K562 (cell line): ENCODE measurements around the gene GMPR. TPM values are rescaled to one million over a fixed set of nuclear protein-coding genes. Genes with fewer than 3 reads are reported as not detected.

ENCODE experiments used
- ARID1B ChIP-seq: fragments of 450-650 bp; IDR thresholded peaks from 2 replicates; pipeline ENCODE4 v1.6.1; 2016; ENCODE audit warnings: antibody characterized with exemption, mild to moderate bottlenecking, inconsistent platforms
- ATF3 ChIP-seq, 2 experiments: fragments of 450-650 bp in 1 of 2; sonication (generic) in 1 of 2; formaldehyde crosslinking in 1 of 2; IDR thresholded peaks in 1 of 2; conservative IDR thresholded peaks in 1 of 2; 2 replicates each; pipeline versions ENCODE4 v1.6.1 to v1.8.1; 2016 to 2023; ENCODE audit warnings: mild to moderate bottlenecking in 2 of 2, moderate library complexity in 2 of 2, inconsistent platforms in 1 of 2, missing genetic modification reagents in 1 of 2
- ATF4 ChIP-seq: fragments of 450-650 bp; formaldehyde crosslinking; IDR thresholded peaks from 2 replicates; pipeline ENCODE4 v1.4.0; 2022; ENCODE audit warnings: mild to moderate bottlenecking, moderate library complexity
- DPF2 ChIP-seq: fragments of 450-650 bp; IDR thresholded peaks from 2 replicates; pipeline ENCODE4 v1.6.1; 2016
- EHMT2 ChIP-seq: fragments of 450-650 bp; IDR thresholded peaks from 2 replicates; pipeline ENCODE4 v1.6.1; 2018; ENCODE audit warnings: antibody characterized with exemption
- EP300 ChIP-seq: IDR thresholded peaks from 2 replicates; pipeline ENCODE4 v1.6.1; 2012; ENCODE audit warnings: low read length, improper control_type of control experiment
- ESRRA ChIP-seq: fragments of 450-650 bp; IDR thresholded peaks from 2 replicates; pipeline ENCODE4 v1.6.1; 2014; ENCODE audit warnings: low read depth, mild to moderate bottlenecking, moderate library complexity, borderline replicate concordance
- ETV1 ChIP-seq: fragments of 450-650 bp; conservative IDR thresholded peaks from 2 replicates; pipeline ENCODE4 v1.6.1; 2016; ENCODE audit warnings: missing genetic modification characterization, control low read depth, low read depth, missing compliant biosample characterization
- FOXJ2 ChIP-seq: fragments of 200-800 bp; sonication (Bioruptor generic); IDR thresholded peaks from 2 replicates; pipeline ENCODE4 v1.6.1; 2016; ENCODE audit warnings: missing genetic modification characterization, missing compliant biosample characterization
- GABPA ChIP-seq: fragments of 200-800 bp; sonication (Bioruptor generic); conservative IDR thresholded peaks from 2 replicates; pipeline ENCODE4 v1.6.1; 2016; ENCODE audit warnings: low read depth, missing genetic modification characterization, missing compliant biosample characterization
- GATA2 ChIP-seq: sonication (generic); formaldehyde crosslinking; IDR thresholded peaks from 2 replicates; pipeline ENCODE4 v1.4.0; 2020; ENCODE audit warnings: mild to moderate bottlenecking, missing genetic modification reagents
- ILK ChIP-seq: fragments of 450-650 bp; IDR thresholded peaks from 2 replicates; pipeline ENCODE4 v1.6.1; 2016; ENCODE audit warnings: missing genetic modification characterization, low read depth, mild to moderate bottlenecking, missing compliant biosample characterization, moderate library complexity, borderline replicate concordance
- L3MBTL2 ChIP-seq: fragments of 450-650 bp; IDR thresholded peaks from 2 replicates; pipeline ENCODE4 v1.6.1; 2016; ENCODE audit warnings: mild to moderate bottlenecking, moderate library complexity
- MBD2 ChIP-seq: sonication (generic); IDR thresholded peaks from 2 replicates; pipeline ENCODE4 v1.6.1; 2016; ENCODE audit warnings: low read depth, borderline replicate concordance
- NFIC ChIP-seq: fragments of 450-650 bp; IDR thresholded peaks from 2 replicates; pipeline ENCODE4 v1.6.1; 2017; ENCODE audit warnings: mild to moderate bottlenecking, inconsistent platforms
- NR1H2 ChIP-seq: sonication (generic); formaldehyde crosslinking; IDR thresholded peaks from 2 replicates; pipeline ENCODE4 v1.4.0; 2020; ENCODE audit warnings: mild to moderate bottlenecking, missing genetic modification reagents
- PKNOX1 ChIP-seq: fragments of 450-650 bp; IDR thresholded peaks from 2 replicates; pipeline ENCODE4 v1.6.1; 2016
- POLR2H ChIP-seq: IDR thresholded peaks from 2 replicates; pipeline ENCODE4 v1.6.1; 2016; ENCODE audit warnings: missing genetic modification characterization, low read depth, mild to moderate bottlenecking, control low read depth, missing compliant biosample characterization, moderate library complexity
- RBFOX2 ChIP-seq: fragments of 200-400 bp; formaldehyde crosslinking; IDR thresholded peaks from 2 replicates; pipeline ENCODE4 v1.6.1; 2017; ENCODE audit warnings: low read depth, mild to moderate bottlenecking, low read length, moderate library complexity
- RBM15 ChIP-seq: fragments of 200-400 bp; formaldehyde crosslinking; IDR thresholded peaks from 2 replicates; pipeline ENCODE4 v1.6.1; 2018; ENCODE audit warnings: mild to moderate bottlenecking, low read length, moderate library complexity; ENCODE audit not compliant: insufficient read depth
- SMAD4 ChIP-seq: fragments of 250-450 bp; sonication (Bioruptor Pico); conservative IDR thresholded peaks from 2 replicates; pipeline ENCODE4 v1.8.0; 2021; ENCODE audit warnings: inconsistent platforms, mild to moderate bottlenecking, moderate library complexity
- TRIM24 ChIP-seq, 2 experiments: fragments of 450-650 bp; IDR thresholded peaks; 2 replicates each; pipeline ENCODE4 v1.6.1; 2016
- ZFX ChIP-seq: sonication (generic); formaldehyde crosslinking; IDR thresholded peaks from 2 replicates; pipeline ENCODE4 v1.8.0; 2022; ENCODE audit warnings: mild to moderate bottlenecking, missing genetic modification reagents, moderate library complexity
- ZNF133 ChIP-seq: fragments of 250-450 bp; sonication (Bioruptor Pico); IDR thresholded peaks from 2 replicates; pipeline ENCODE4 v1.4.0; 2020; ENCODE audit warnings: mild to moderate bottlenecking
- ZNF197 ChIP-seq: fragments of 200-800 bp; sonication (Bioruptor generic); IDR thresholded peaks from 2 replicates; pipeline ENCODE4 v1.6.1; 2016; ENCODE audit warnings: low read depth, missing genetic modification characterization, missing compliant biosample characterization
- ZNF311 ChIP-seq: fragments of 250-450 bp; sonication (Bioruptor Pico); IDR thresholded peaks from 2 replicates; pipeline ENCODE4 v1.4.0; 2020; ENCODE audit warnings: mild to moderate bottlenecking, moderate library complexity
- ZNF589 ChIP-seq: fragments of 200-800 bp; sonication (Bioruptor generic); IDR thresholded peaks from 2 replicates; pipeline ENCODE4 v1.6.1; 2016; ENCODE audit warnings: low read depth, missing genetic modification characterization, missing compliant biosample characterization
- ZNF830 ChIP-seq: fragments of 250-450 bp; sonication (Bioruptor Pico); IDR thresholded peaks from 2 replicates; pipeline ENCODE4 v1.5.0; 2021; ENCODE audit warnings: mild to moderate bottlenecking
- polyA plus RNA-seq, 8 experiments: library from polyadenylated mRNA; depleted of rRNA in 4 of 8; stranded (reverse) in 5 of 8; unstranded in 3 of 8; fragments of >200 nt; fragmentation: Nextera tagmentation in 2 of 8; fragmentation: Illumina TruSeq in 1 of 8; extraction: Ambion mirVana in 2 of 8; extraction: Trizol in 1 of 8; gene quantifications; 2 replicates each; pipeline versions ENCODE4 v1.2.1 to v1.2.3, GENCODE V29; 2011 to 2014; ENCODE audit warnings: inconsistent platforms in 1 of 8, missing spikeins in 1 of 8
- total RNA-seq, 7 experiments: library from RNA; depleted of rRNA in 6 of 7; stranded (reverse); fragments of >200 nt in 6 of 7; fragmentation: Illumina TruSeq in 2 of 7; extraction: Trizol in 2 of 7; gene quantifications; 2 replicates each; pipeline versions ENCODE4 v1.2.1 to v1.2.3, GENCODE V29; 2011 to 2021; ENCODE audit warnings: low replicate concordance in 1 of 7

Gene GMPR
- total and polyA plus RNA-seq, 9 of the 15 experiments (the other 6 are each of a cell fraction or from before 2014, with no cell fraction given): 34.6 to 83.7 (median 49.8) TPM

DNA sequence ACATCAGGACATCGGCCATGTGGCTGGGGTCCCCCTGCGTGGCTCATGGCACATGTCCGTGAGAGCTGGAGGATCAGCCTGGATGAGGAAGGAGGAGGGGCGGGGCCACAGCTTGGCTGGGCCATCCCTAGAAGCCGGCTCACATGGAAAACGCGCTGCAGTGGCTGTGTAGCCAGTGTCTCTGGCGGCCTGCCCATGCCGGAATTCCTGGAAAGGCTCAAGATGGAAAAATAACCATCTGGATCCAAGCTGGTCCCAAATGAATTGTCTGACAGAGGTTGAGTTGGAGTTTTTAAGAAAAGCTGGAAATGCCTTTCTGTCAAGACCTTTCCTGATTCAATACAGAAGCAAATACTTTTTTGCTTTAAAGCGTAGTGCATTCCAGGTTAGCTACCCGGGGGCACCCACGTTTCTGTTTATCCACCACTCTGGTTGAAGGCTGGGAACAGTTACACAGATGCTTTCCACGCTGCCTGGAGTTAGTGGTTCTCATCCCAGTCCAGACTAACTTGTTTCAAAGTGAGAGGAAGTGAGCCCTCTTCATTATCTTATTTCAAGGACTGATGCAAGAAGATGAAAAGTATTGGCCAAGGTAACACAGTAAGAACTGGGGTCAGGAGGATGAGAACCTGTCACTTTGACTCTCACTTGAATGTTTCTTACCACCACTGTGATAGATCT is 99.0 kb downstream of the GMPR start (continued):
- TF ChIP-seq ATF4 (CRISPR knock-in tag): peak; percentile 84
- TF ChIP-seq EP300: peak; percentile 75; the same call in 1 of the 2 replicates
- peak; percentile 72; the same call in 1 of the 2 replicates for TF ChIP-seq ATF3 (IDR thresholded peaks at IDR 0.05)
- TF ChIP-seq ATF3 (CRISPR knock-in tag; conservative IDR thresholded peaks at IDR 0.05): no peak
- peak; percentile 6; the same call in 1 of the 2 replicates for TF ChIP-seq PKNOX1
- TF ChIP-seq ARID1B: 0 out of 2 replicates have a peak, but pooled peaks have one; percentile 13
- peak; percentile 71 for TF ChIP-seq ESRRA
- TF ChIP-seq ZNF830 (CRISPR knock-in tag): no peak
- TF ChIP-seq ETV1 (tag): peak; percentile 79
- peak; percentile 75; the same call in 1 of the 2 replicates for TF ChIP-seq FOXJ2 (tag)
- no peak for TF ChIP-seq NFIC
- TF ChIP-seq GABPA (tag): 0 out of 2 replicates have a peak, but pooled peaks have one; percentile 10
- 0 out of 2 replicates have a peak, but pooled peaks have one; percentile 20 for TF ChIP-seq ZNF133
- TF ChIP-seq RBM15: no peak
- no peak for TF ChIP-seq DPF2
- peak; percentile 63; the same call in 1 of the 2 replicates for TF ChIP-seq SMAD4 (CRISPR knock-in tag)
- no peak for TF ChIP-seq ILK (tag)
- TF ChIP-seq GATA2: no peak
- peak; percentile 70 for TF ChIP-seq RBFOX2
- peak; percentile 61 for TF ChIP-seq L3MBTL2
- no peak for TF ChIP-seq EHMT2
- TF ChIP-seq ZNF311 (CRISPR knock-in tag): no peak
- peak; percentile 31; the same call in 1 of the 2 replicates for TF ChIP-seq ZNF589
- peak; percentile 93 to 97 for TF ChIP-seq TRIM24 (IDR thresholded peaks at IDR 0.05)
- TF ChIP-seq NR1H2: no peak
- TF ChIP-seq ZNF197: peak; percentile 55; the same call in 1 of the 2 replicates
- TF ChIP-seq ZFX (CRISPR knock-in tag): no peak
- TF ChIP-seq POLR2H (tag): peak; percentile 84
- no peak for TF ChIP-seq MBD2
